ENCODE data around the gene XYLT1. TPM values are rescaled to one million over a fixed set of nuclear protein-coding genes. Genes with fewer than 3 reads are reported as not detected.

Gene XYLT1
- total and polyA plus RNA-seq, 2 of the 4 experiments (the other 2 are of a cell fraction): 9.0 to 12.7 TPM

DNA sequence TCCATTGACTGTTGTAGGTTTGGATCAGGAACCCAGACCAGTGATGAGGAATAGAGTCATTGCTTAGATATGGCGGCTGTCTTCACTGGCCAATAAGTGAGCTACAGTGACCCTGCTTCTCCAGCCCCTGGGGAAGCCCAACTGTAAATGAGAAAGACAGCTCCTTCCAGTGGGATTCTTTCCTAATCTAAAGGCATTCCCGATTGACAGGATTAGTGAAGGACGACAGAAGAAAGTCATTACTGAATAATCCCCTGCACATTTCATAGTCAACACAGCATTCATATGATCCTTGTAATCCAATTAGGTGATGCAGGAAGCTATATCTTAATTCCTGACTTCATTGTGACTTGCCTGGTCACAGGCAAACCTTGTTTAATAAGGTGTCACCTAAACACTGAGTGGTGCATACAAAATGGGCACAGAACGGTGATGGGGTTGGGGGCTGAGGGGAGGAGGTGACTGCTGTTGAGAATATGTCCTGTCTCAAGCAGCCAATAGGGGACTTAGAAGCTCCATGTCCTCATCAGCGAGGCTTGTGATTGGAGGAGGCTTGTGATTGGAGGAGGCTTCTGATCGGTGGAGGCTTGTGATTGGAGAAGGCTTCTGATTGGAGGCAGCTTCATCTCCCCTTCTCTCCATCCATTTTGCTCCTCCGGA lies 242.6 kb downstream of the XYLT1 start:
- Histone ChIP-seq H2AFZ (replicated peaks; ENCODE audit: low read length, poor library complexity) (no peak overlapping the region), H3K79me1 (ENCODE audit: low read depth in 1 of 2, low read length in 2 of 2) (peaks cover 0 to 19% of the 10 kb centered on the region in 2 experiments), H2BK15ac (ENCODE audit: low read depth, low read length) (no peak overlapping the region), H3K4me2 (ENCODE audit: low read depth, low read length) (no peak overlapping the region), H2BK20ac (ENCODE audit: low read depth, low read length) (no peak overlapping the region), H4K8ac (ENCODE audit: low read depth in 2 of 2, low read length in 2 of 2) (no peak overlapping the region), H2BK5ac (ENCODE audit: low read depth, low read length, poor library complexity, severe bottlenecking) (no peak overlapping the region), H4K20me1 (ENCODE audit: insufficient read depth, low read length) (peaks cover 13% of the 10 kb centered on the region; the same call in 1 of the 2 replicates), H3K36me3 (ENCODE audit: control insufficient read depth, insufficient read depth, low read length) (no peaks in the 10 kb centered on the region), H3K9me3 (ENCODE audit: control insufficient read depth, insufficient read depth, low read length) (no peaks in the 10 kb centered on the region), H2AK5ac (ENCODE audit: low read depth, low read length) (no peak overlapping the region), H3K4me3 (ENCODE audit: insufficient read depth, low read depth, low read length) (no peak overlapping the region), H3K9ac (ENCODE audit: low read depth, low read length) (no peak overlapping the region), H3K27me3 (ENCODE audit: control insufficient read depth, insufficient read depth, low read length) (no peaks in the 10 kb centered on the region), H3K4me1 (ENCODE audit: control insufficient read depth, insufficient read depth, low read length) (peaks cover 4% of the 10 kb centered on the region; the same call in 1 of the 2 replicates), H3K56ac (ENCODE audit: extremely low read depth, insufficient read depth, low read length) (no peak overlapping the region), H3K18ac (ENCODE audit: low read depth, low read length) (no peak overlapping the region), H3K4ac (ENCODE audit: low read depth, low read length) (no peak overlapping the region), H3K14ac (replicated peaks; ENCODE audit: low read depth, low read length) (no peak overlapping the region), H2AK9ac (replicated peaks; ENCODE audit: low read depth, low read length, poor library complexity) (no peak overlapping the region), H4K91ac (ENCODE audit: insufficient read depth, low read depth, low read length) (no peak overlapping the region), H3K9me1 (ENCODE audit: insufficient read depth, low read length) (peaks cover 10% of the 10 kb centered on the region; the same call in 1 of the 2 replicates), H3K27ac (ENCODE audit: insufficient read depth, low read length) (no peak overlapping the region), H3K23ac (ENCODE audit: low read depth, low read length) (no peak overlapping the region), H2BK120ac (ENCODE audit: low read depth, low read length) (no peak overlapping the region), H4K5ac (ENCODE audit: low read depth, low read length) (no peak overlapping the region)
- no peak for ATAC-seq (ENCODE audit: low read depth)
- dilution Hi-C loops (cut with HindIII; ENCODE audit: low sequenced_read_pairs, unreplicated experiment) (no loop called here), intact Hi-C loops (cut with micrococcal nuclease) (loop anchor here (5.0 kb wide), 1 partner anchor 239 kb away; no protein-coding TSS in a partner anchor), in situ Hi-C loops (cut with MboI; ENCODE audit: low sequenced_read_pairs) (no loop called here)
- CTCF ChIA-PET: no interaction called here
- no TSS peak for BruUV-seq (replicated peaks)
- no CpG with 5 or more reads among the region's 7 CpGs for WGBS, 2 experiments (ENCODE audit: extremely low coverage in 2 of 2, insufficient read length in 1 of 2)
- POLR2A ChIA-PET (ENCODE audit: unreplicated experiment): no interaction called here
- no peak for DNase-seq
- TF ChIP-seq MXI1 (IDR thresholded peaks at IDR 0.05; ENCODE audit: borderline replicate concordance, low read depth, low read length) (no peak), CHD1 (IDR thresholded peaks at IDR 0.05; ENCODE audit: low read depth, low read length) (no peak), FOS (IDR thresholded peaks at IDR 0.05; ENCODE audit: low read depth, low read length) (no peak), MAZ (IDR thresholded peaks at IDR 0.05; ENCODE audit: borderline replicate concordance, low read depth, low read length) (no peak), POLR2A (IDR thresholded peaks at IDR 0.05; ENCODE audit: low read depth, low read length) (no peak), SMC3 (IDR thresholded peaks at IDR 0.05; ENCODE audit: low read depth, low read length) (no peak), NFE2L2 (IDR thresholded peaks at IDR 0.05; ENCODE audit: low read depth, low read length) (no peak), RCOR1 (IDR thresholded peaks at IDR 0.05; ENCODE audit: insufficient replicate concordance, low read length) (no peak), MAFK (IDR thresholded peaks at IDR 0.05; ENCODE audit: low read depth, low read length) (no peak), RAD21 (IDR thresholded peaks at IDR 0.05; ENCODE audit: low read length) (no peak), RFX5 (IDR thresholded peaks at IDR 0.05; ENCODE audit: low read depth, low read length) (no peak)
- TF ChIP-seq, protein P1, sequence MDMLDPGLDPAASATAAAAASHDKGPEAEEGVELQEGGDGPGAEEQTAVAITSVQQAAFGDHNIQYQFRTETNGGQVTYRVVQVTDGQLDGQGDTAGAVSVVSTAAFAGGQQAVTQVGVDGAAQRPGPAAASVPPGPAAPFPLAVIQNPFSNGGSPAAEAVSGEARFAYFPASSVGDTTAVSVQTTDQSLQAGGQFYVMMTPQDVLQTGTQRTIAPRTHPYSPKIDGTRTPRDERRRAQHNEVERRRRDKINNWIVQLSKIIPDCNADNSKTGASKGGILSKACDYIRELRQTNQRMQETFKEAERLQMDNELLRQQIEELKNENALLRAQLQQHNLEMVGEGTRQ (IDR thresholded peaks at IDR 0.05; ENCODE audit: low read depth, low read length): no peak
- TF ChIP-seq, protein P2, sequence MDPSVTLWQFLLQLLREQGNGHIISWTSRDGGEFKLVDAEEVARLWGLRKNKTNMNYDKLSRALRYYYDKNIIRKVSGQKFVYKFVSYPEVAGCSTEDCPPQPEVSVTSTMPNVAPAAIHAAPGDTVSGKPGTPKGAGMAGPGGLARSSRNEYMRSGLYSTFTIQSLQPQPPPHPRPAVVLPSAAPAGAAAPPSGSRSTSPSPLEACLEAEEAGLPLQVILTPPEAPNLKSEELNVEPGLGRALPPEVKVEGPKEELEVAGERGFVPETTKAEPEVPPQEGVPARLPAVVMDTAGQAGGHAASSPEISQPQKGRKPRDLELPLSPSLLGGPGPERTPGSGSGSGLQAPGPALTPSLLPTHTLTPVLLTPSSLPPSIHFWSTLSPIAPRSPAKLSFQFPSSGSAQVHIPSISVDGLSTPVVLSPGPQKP (IDR thresholded peaks at IDR 0.05; ENCODE audit: borderline replicate concordance, low read depth, low read length): no peak
- TF ChIP-seq, protein P3, sequence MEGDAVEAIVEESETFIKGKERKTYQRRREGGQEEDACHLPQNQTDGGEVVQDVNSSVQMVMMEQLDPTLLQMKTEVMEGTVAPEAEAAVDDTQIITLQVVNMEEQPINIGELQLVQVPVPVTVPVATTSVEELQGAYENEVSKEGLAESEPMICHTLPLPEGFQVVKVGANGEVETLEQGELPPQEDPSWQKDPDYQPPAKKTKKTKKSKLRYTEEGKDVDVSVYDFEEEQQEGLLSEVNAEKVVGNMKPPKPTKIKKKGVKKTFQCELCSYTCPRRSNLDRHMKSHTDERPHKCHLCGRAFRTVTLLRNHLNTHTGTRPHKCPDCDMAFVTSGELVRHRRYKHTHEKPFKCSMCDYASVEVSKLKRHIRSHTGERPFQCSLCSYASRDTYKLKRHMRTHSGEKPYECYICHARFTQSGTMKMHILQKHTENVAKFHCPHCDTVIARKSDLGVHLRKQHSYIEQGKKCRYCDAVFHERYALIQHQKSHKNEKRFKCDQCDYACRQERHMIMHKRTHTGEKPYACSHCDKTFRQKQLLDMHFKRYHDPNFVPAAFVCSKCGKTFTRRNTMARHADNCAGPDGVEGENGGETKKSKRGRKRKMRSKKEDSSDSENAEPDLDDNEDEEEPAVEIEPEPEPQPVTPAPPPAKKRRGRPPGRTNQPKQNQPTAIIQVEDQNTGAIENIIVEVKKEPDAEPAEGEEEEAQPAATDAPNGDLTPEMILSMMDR (conservative IDR thresholded peaks at IDR 0.05; ENCODE audit: low read depth, low read length): no peak
